ENCODE measurements around the gene SFTPD. TPM values are rescaled to one million over a fixed set of nuclear protein-coding genes. Genes with fewer than 3 reads are reported as not detected.
"Not testable (repeated sequence)": the region's sequence is repeated elsewhere in the genome, so short reads cannot be mapped to it uniquely, and the experiment has no call there.

Gene SFTPD
- total RNA-seq, result not detected in 2 replicates

GRCh38 chr10:79948976-79949722 is at the start of gene SFTPD:
Gene SFTPD (minus strand): TSS chr10:79949105. CDS start chr10:79946659, 2,446 bp downstream.
- no peak for DNase-seq (ENCODE audit: extremely low read depth, low read depth, low spot score)

GRCh38 chr10:79995979-79996634 is 47.2 kb upstream of the SFTPD start:
- DNase-seq (ENCODE audit: extremely low read depth, low read depth, low spot score), result no peak

- no peak for DNase-seq (ENCODE audit: extremely low read depth, low read depth, low spot score)
Observed at GRCh38 chr10:79994556-79994955, 45.7 kb upstream of the SFTPD start.

GRCh38 chr10:79988199-79988598 is 39.3 kb upstream of the SFTPD start:
- DNase-seq (ENCODE audit: extremely low read depth, low read depth, low spot score), result not testable (repeated sequence)

GRCh38 chr10:79986661-79987060 is 37.8 kb upstream of the SFTPD start:
- DNase-seq (ENCODE audit: extremely low read depth, low read depth, low spot score), result not testable (repeated sequence)

- DNase-seq (ENCODE audit: extremely low read depth, low read depth, low spot score), result no peak
Observed at GRCh38 chr10:79985481-79986072, 36.7 kb upstream of the SFTPD start.

- DNase-seq (ENCODE audit: extremely low read depth, low read depth, low spot score), result no peak
Observed at GRCh38 chr10:79984851-79985250, 35.9 kb upstream of the SFTPD start.

- no peak for DNase-seq (ENCODE audit: extremely low read depth, low read depth, low spot score)
Observed at GRCh38 chr10:79983286-79983909, 34.5 kb upstream of the SFTPD start.

- no peak for DNase-seq (ENCODE audit: extremely low read depth, low read depth, low spot score)
Observed at GRCh38 chr10:79982861-79983260, 34.0 kb upstream of the SFTPD start.

GRCh38 chr10:79982362-79982800 is 33.5 kb upstream of the SFTPD start:
- DNase-seq (ENCODE audit: extremely low read depth, low read depth, low spot score), result no peak

- DNase-seq (ENCODE audit: extremely low read depth, low read depth, low spot score), result no peak
Observed at GRCh38 chr10:79981450-79982361, 32.8 kb upstream of the SFTPD start.

- no peak for DNase-seq (ENCODE audit: extremely low read depth, low read depth, low spot score)
Observed at GRCh38 chr10:79980711-79981110, 31.8 kb upstream of the SFTPD start.

GRCh38 chr10:79979976-79980687 is 31.2 kb upstream of the SFTPD start:
- DNase-seq (ENCODE audit: extremely low read depth, low read depth, low spot score), result no peak

- no peak for DNase-seq (ENCODE audit: extremely low read depth, low read depth, low spot score)
Observed at GRCh38 chr10:79979310-79979975, 30.5 kb upstream of the SFTPD start.

- no peak for DNase-seq (ENCODE audit: extremely low read depth, low read depth, low spot score)
Observed at GRCh38 chr10:79976999-79977398, 28.1 kb upstream of the SFTPD start.

- DNase-seq (ENCODE audit: extremely low read depth, low read depth, low spot score), result no peak
Observed at GRCh38 chr10:79970062-79970461, 21.2 kb upstream of the SFTPD start.

GRCh38 chr10:79947787-79948424 is 999 bp downstream of the SFTPD start:
- DNase-seq (ENCODE audit: extremely low read depth, low read depth, low spot score), result no peak

- DNase-seq (ENCODE audit: extremely low read depth, low read depth, low spot score), result no peak
Observed at GRCh38 chr10:79947083-79947415, 1.9 kb downstream of the SFTPD start.
